Measurements from ENCODE around the gene RUNX2. TPM values are rescaled to one million over a fixed set of nuclear protein-coding genes. Genes with fewer than 3 reads are reported as not detected.
A peak's percentile ranks its signal among the peaks of the same experiment; 100 is the strongest.

The RUNX2 gene
- polyA plus RNA-seq, 1 donor, result 2.6 TPM

DNA sequence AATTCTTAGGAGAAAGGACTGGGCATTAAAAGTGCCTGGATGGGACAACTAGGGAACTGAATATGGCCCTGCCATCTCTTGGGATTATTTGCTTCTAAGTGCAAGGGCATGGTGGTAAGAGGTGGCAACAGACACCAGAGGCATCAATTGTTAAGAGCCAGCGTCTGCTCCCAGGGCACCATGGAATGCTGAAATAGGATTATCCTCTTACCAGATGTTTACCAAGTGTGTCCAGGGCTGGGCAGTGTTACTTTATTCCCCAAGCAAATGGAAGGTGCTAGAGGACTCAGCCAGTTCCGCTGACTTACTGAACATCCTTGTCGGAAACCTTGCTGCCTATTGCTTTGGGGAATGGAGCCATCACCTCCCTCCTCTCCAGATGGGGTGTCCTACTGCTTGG lies 323.2 kb downstream of the RUNX2 start:
- DNase-seq, result no peak
- Histone ChIP-seq H3K27me3 (ENCODE audit: control insufficient read depth, insufficient read depth, low read length) (peaks cover 9% of the 10 kb centered on the region), H3K9me3 (ENCODE audit: control insufficient read depth, low read depth, low read length) (no peaks in the 10 kb centered on the region), H3K4me3 (ENCODE audit: low read length) (no peak overlapping the region), H3K36me3 (ENCODE audit: control insufficient read depth, insufficient read depth, low read length) (no peaks in the 10 kb centered on the region), H3K4me1 (ENCODE audit: control insufficient read depth, insufficient read depth, low read length) (no peaks in the 10 kb centered on the region), H3K27ac (ENCODE audit: low read length) (no peak overlapping the region)
- WGBS (ENCODE audit: insufficient coverage, low lambda C conversion rate), result no CpG with 5 or more reads among the region's 3 CpGs

DNA sequence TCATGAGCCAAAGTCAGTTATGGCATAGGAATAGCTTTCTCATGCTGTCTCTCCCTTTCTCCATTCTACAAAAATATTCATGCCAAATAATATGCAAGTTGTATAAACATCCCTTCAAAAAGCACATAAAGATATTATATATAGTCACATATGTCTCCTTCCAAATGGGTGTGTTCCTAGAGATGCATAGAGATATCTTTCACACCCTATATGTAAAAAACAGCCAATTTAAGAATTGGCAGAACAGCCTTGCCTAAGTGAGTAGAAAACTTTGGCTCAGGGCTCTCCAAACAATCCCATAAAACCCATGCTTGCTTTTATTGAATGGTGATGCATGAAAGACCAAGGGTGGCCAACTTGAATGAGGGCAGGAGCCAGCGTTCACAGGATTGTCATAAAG lies 324.3 kb downstream of the RUNX2 start:
- Histone ChIP-seq H3K27me3 (ENCODE audit: control insufficient read depth, insufficient read depth, low read length) (peaks cover 16% of the 10 kb centered on the region), H3K4me1 (ENCODE audit: control insufficient read depth, insufficient read depth, low read length) (no peaks in the 10 kb centered on the region), H3K27ac (ENCODE audit: low read length) (no peak overlapping the region), H3K36me3 (ENCODE audit: control insufficient read depth, insufficient read depth, low read length) (no peaks in the 10 kb centered on the region), H3K4me3 (ENCODE audit: low read length) (no peak overlapping the region), H3K9me3 (ENCODE audit: control insufficient read depth, low read depth, low read length) (no peaks in the 10 kb centered on the region)
- no CpG with 5 or more reads among the region's 1 CpG for WGBS (ENCODE audit: insufficient coverage, low lambda C conversion rate)
- no peak for DNase-seq

DNA sequence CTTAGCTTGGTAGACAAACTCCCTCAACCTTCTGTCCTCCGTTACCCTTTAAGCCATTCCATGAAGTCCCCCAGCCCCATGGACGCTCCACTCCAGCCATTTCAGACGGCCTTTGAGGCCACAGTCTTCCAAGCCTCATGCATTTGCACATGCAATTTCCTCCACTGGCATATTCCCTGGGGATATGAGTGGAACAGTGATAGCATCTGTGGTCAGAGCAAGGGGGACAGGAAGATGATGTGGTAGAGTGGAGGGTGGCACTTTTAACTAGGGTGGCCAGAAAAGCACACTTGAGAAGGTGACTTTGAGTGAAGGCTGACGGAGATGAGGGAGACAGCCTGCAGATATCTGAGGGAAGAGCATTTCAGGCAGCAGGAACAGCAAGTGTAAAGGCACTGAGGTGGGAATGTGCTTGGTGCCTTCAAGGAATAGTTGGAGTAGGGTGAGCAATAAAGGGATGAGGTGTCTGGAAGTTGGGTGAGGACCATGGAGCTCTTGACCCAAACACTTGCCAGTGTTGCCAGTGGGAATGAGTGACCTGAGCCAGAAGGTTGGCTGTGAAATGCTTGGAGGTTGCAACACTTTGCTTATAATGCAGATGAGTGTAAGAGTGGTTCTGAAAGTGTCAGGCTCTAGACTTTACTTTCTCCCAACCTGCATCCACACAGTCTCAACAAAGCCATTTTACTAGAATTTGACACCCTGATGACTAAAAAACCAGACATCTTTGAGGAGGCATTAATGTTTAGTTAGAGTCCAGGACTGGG lies 325.2 kb downstream of the RUNX2 start:
- no peak overlapping the region for H3K27ac ChIP-seq (ENCODE audit: low read length)
- DNase-seq, result no peak
- no peak overlapping the region for H3K4me3 ChIP-seq (ENCODE audit: low read length)
- 100% methylated on average over 2 of the region's 4 CpGs for WGBS (ENCODE audit: insufficient coverage, low lambda C conversion rate)
- no peaks in the 10 kb centered on the region for H3K36me3 ChIP-seq (ENCODE audit: control insufficient read depth, insufficient read depth, low read length)
- peaks cover 24% of the 10 kb centered on the region for H3K27me3 ChIP-seq (ENCODE audit: control insufficient read depth, insufficient read depth, low read length)
- H3K9me3 ChIP-seq (ENCODE audit: control insufficient read depth, low read depth, low read length), result no peaks in the 10 kb centered on the region
- no peaks in the 10 kb centered on the region for H3K4me1 ChIP-seq (ENCODE audit: control insufficient read depth, insufficient read depth, low read length)

DNA sequence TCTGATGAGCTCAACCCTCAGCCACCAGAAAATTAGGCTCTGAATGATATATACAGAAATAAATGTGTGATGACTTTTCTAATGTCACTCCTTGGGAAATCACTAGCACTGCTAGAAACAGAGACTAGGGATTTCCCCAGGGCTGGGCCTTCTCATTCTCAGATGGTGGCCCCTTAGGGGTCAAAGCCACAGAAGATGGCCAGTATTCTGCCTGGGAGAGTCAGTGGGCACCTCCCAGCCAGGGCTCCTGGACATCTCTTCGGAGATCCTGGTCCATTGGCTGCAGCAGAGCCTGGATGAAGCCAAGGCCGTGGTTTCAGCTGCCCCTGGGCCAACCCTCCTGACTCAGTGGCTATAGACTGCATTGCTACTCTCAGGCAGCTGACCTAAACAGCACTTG lies 326.5 kb downstream of the RUNX2 start:
- DNase-seq, result no peak
- Histone ChIP-seq H3K27me3 (ENCODE audit: control insufficient read depth, insufficient read depth, low read length) (peaks cover 24% of the 10 kb centered on the region), H3K27ac (ENCODE audit: low read length) (no peak overlapping the region), H3K4me1 (ENCODE audit: control insufficient read depth, insufficient read depth, low read length) (no peaks in the 10 kb centered on the region), H3K4me3 (ENCODE audit: low read length) (no peak overlapping the region), H3K9me3 (ENCODE audit: control insufficient read depth, low read depth, low read length) (no peaks in the 10 kb centered on the region), H3K36me3 (ENCODE audit: control insufficient read depth, insufficient read depth, low read length) (no peaks in the 10 kb centered on the region)
- no CpG with 5 or more reads among the region's 2 CpGs for WGBS (ENCODE audit: insufficient coverage, low lambda C conversion rate)

DNA sequence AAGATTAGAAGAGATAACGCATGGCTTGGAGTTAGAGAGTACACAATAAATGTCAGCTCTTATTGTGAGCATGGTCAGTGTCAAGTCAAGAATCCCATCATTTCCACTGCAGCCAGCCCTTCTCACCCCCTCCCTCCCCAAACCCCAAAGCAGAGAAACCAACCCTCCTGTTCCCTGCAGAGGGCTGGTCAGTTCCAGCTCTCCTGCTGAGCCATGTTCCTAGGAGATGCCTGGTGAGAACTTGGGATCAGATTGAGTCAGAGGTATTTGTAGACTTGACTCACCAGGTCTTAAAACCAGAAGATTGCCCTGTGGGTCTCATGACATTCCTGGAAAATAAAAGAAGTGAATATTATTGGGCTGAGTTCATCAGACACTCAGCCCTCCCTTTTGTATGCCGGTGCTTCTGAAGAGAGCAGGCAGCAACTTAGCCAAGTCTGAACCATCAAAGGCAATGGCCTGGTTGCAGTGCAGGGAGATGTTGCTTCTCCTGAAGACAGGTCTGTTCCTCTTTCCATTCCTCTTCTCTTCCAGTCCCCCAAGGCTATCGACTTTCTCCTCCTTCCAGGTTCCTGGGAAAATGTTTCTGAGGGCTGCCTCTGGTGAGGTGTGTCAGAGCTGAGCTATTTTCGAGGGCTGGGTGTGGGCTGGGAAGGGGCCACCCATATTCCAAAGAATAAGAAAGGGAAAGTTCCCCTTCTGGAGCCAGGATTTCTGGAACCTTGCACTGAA lies 327.8 kb downstream of the RUNX2 start:
- H3K27ac ChIP-seq (ENCODE audit: low read length), result no peak overlapping the region
- no peaks in the 10 kb centered on the region for H3K36me3 ChIP-seq (ENCODE audit: control insufficient read depth, insufficient read depth, low read length)
- WGBS (ENCODE audit: insufficient coverage, low lambda C conversion rate), result 100% methylated on average over 1 of the region's 4 CpGs
- no peak for DNase-seq
- H3K4me1 ChIP-seq (ENCODE audit: control insufficient read depth, insufficient read depth, low read length), result no peaks in the 10 kb centered on the region
- no peaks in the 10 kb centered on the region for H3K9me3 ChIP-seq (ENCODE audit: control insufficient read depth, low read depth, low read length)
- H3K4me3 ChIP-seq (ENCODE audit: low read length), result no peak overlapping the region
- peaks cover 27% of the 10 kb centered on the region for H3K27me3 ChIP-seq (ENCODE audit: control insufficient read depth, insufficient read depth, low read length)

DNA sequence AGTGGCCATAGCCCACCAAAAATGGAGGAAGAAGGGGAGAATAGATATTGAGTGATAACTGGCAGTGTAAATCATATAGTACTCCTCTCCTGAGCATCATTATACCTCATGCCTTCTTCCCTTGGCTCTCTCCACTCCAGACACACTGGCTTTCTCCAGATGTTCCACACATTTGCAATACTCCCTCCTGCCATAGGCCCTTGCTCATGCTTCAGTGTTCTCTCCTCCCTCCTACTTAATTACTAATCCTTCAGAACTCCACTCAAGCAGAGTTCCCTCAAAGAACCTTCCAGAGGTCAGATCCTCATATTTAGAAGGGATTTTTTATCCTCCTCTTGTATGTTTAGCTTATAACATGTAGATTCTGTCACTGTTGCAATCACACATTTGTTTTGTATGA lies 329.1 kb downstream of the RUNX2 start:
- H3K27me3 ChIP-seq (ENCODE audit: control insufficient read depth, insufficient read depth, low read length), result peaks cover 33% of the 10 kb centered on the region

DNA sequence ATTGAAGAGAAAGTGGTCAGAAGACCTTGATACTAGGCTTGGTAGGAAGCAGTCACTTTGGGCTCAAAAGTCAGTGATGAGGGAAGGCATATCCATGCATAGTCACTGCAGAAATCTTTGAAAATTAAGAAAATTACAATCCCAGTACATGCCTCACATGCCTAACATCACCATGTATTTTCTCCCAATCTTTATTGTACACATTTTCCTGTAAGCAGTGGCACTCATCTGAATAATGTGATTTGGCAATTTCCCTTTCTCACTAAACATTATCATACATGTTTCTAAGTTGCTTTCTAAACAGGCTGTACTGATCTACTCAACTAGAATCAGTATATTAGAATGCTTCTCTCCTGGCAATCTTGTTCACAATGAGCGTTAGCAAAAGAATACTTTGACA lies 330.3 kb downstream of the RUNX2 start:
- H3K36me3 ChIP-seq (ENCODE audit: control insufficient read depth, insufficient read depth, low read length), result no peaks in the 10 kb centered on the region
- no peaks in the 10 kb centered on the region for H3K4me1 ChIP-seq (ENCODE audit: control insufficient read depth, insufficient read depth, low read length)
- WGBS (ENCODE audit: insufficient coverage, low lambda C conversion rate), result no CpG with 5 or more reads among the region's 1 CpG
- DNase-seq, result no peak
- peaks cover 44% of the 10 kb centered on the region for H3K27me3 ChIP-seq (ENCODE audit: control insufficient read depth, insufficient read depth, low read length)
- H3K27ac ChIP-seq (ENCODE audit: low read length), result no peak overlapping the region
- H3K4me3 ChIP-seq (ENCODE audit: low read length), result no peak overlapping the region
- H3K9me3 ChIP-seq (ENCODE audit: control insufficient read depth, low read depth, low read length), result no peaks in the 10 kb centered on the region

More for the DNA sequence above, 329.1 kb downstream of the RUNX2 start:
- H3K27ac ChIP-seq (ENCODE audit: low read length), result no peak overlapping the region
- H3K4me3 ChIP-seq (ENCODE audit: low read length), result no peak overlapping the region
- no peak for DNase-seq
- H3K4me1 ChIP-seq (ENCODE audit: control insufficient read depth, insufficient read depth, low read length), result no peaks in the 10 kb centered on the region
- no peaks in the 10 kb centered on the region for H3K36me3 ChIP-seq (ENCODE audit: control insufficient read depth, insufficient read depth, low read length)
- no peaks in the 10 kb centered on the region for H3K9me3 ChIP-seq (ENCODE audit: control insufficient read depth, low read depth, low read length)

DNA sequence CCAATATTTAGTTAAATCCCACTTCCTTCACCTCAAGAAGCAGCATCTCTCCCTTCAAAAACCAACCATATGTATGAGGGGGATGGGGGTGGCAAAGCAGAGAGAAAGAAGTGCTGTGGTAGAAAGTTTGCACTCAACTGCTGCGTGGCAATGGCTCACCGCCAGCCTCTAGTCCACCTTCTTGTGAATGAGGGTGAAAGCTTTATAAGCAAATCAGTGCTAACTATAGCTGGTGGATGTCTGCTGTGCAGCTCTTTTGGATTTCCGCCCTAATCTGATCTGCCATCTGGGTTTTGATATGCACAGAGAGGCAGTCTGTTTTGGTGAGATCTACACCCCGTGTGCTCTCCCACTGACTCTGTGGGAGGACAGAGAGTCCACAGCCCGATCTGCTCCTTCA lies 330.8 kb downstream of the RUNX2 start:
- 60% methylated on average over 1 of the region's 5 CpGs for whole genome bisulfite sequencing (ENCODE audit: insufficient coverage, low lambda C conversion rate)
- no peak overlapping the region for H3K27ac ChIP-seq (ENCODE audit: low read length)
- H3K4me3 ChIP-seq (ENCODE audit: low read length), result no peak overlapping the region
- peaks cover 5% of the 10 kb centered on the region for H3K4me1 ChIP-seq (ENCODE audit: control insufficient read depth, insufficient read depth, low read length)
- no peaks in the 10 kb centered on the region for H3K36me3 ChIP-seq (ENCODE audit: control insufficient read depth, insufficient read depth, low read length)
- DNase-seq, result no peak
- H3K27me3 ChIP-seq (ENCODE audit: control insufficient read depth, insufficient read depth, low read length), result peaks cover 49% of the 10 kb centered on the region
- peaks cover 3% of the 10 kb centered on the region for H3K9me3 ChIP-seq (ENCODE audit: control insufficient read depth, low read depth, low read length)

DNA sequence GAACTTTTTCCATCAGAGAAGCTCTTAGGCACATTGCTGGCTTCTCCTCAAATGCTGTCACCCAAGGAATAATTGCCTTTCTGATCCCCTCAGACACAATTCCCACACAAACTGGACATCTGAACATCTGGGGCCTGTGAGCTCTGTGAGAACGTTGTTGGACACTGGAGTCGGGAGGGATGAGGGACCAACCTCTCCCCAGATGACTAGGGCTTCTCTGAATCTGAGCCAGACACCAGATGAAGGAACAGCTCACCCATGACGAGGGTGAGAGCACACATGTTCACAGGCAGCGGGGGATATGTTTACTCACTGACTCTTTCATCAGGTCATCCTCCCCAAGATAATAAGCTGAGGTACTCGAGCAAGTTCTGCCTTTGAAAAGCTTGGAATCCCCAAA lies 333.5 kb downstream of the RUNX2 start:
- peaks cover 6% of the 10 kb centered on the region for H3K4me1 ChIP-seq (ENCODE audit: control insufficient read depth, insufficient read depth, low read length)
- H3K4me3 ChIP-seq (ENCODE audit: low read length), result no peak overlapping the region
- WGBS (ENCODE audit: insufficient coverage, low lambda C conversion rate), result no CpG with 5 or more reads among the region's 5 CpGs
- peaks cover 3% of the 10 kb centered on the region for H3K9me3 ChIP-seq (ENCODE audit: control insufficient read depth, low read depth, low read length)
- no peaks in the 10 kb centered on the region for H3K36me3 ChIP-seq (ENCODE audit: control insufficient read depth, insufficient read depth, low read length)
- H3K27ac ChIP-seq (ENCODE audit: low read length), result no peak overlapping the region
- H3K27me3 ChIP-seq (ENCODE audit: control insufficient read depth, insufficient read depth, low read length), result peaks cover 67% of the 10 kb centered on the region
- DNase-seq, result no peak

DNA sequence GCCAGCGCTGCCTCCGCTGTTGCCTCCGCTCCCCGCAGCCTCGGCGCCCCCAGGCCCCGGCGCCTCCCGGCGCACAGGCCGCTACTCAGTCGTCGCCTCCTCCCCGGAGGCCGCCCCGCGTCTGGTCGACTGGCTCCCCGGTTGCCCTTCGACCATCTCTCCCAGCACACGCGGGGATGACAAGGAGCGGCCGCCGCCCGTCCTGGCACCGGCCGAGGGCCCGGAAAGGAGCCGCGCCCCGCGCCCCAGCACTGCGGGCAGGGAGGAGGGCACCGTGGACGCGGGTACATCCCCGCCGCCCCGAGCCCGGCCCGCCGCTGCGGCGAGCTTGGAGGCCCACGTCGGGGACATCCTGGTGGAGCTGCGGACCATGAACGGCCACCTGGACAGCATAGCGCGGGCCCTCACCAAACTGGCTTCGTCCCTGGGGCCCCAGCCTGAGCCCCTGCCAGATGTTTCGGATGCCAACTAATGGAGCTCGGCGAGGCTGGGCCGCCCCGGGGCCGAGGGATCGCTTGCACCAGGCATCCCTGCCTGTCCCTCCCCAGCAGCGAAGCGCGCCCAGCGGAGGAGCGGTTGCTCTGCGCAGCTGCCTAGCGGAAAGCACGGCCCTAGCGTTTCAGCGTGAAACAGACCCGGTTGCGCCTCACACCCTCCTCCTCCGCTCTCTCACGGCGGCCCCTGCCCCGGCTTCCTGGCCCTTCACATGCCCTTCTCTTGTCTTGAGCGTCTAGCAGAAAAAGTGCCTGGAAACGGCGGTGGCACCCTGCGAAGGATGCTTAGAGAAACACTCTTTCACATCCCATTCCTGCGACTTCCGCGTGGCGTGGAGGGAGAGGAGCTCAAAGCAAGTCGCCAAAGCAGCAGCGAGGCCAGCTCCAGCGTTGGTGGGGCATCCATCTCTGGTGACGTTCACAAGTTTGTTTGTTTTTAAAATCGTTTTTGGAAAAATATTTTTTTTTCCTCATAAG lies 335.4 kb downstream of the RUNX2 start:
- Histone ChIP-seq H3K27ac (ENCODE audit: low read length) (no peak overlapping the region), H3K4me3 (ENCODE audit: low read length) (no peak overlapping the region), H3K27me3 (ENCODE audit: control insufficient read depth, insufficient read depth, low read length) (peaks cover 58% of the 10 kb centered on the region), H3K4me1 (ENCODE audit: control insufficient read depth, insufficient read depth, low read length) (peaks cover 6% of the 10 kb centered on the region), H3K36me3 (ENCODE audit: control insufficient read depth, insufficient read depth, low read length) (no peaks in the 10 kb centered on the region), H3K9me3 (ENCODE audit: control insufficient read depth, low read depth, low read length) (peaks cover 3% of the 10 kb centered on the region)
- 20% methylated on average over 1 of the region's 88 CpGs for WGBS (ENCODE audit: insufficient coverage, low lambda C conversion rate)
- DNase-seq, result peak in 1 of 2 donors; percentile 53

Measured in large intestine (tissue), 3 donors.